K562 (cell line): ENCODE data around the gene OR2AP1. TPM values are rescaled to one million over a fixed set of nuclear protein-coding genes. Genes with fewer than 3 reads are reported as not detected.

Source experiments
- ATAC-seq: fragments of 200-7000 bp; cut with Tn5 transposase; 3 replicates; pipeline ENCODE4 v1.9.1; 2020; ENCODE audit warnings: moderate library complexity
- BruUV-seq: library from RNA; stranded (reverse); fragments of 400-500 nt; replicated peaks from 2 replicates; lab custom pipeline; 2021; lab: Mats Ljungman, UMichigan
- CTCF ChIA-PET: fragments of 300-600 bp; formaldehyde crosslinking; extraction: SDS; loops from one replicate; lab custom pipeline; 2021; ENCODE audit warnings: low intra/inter-chr PET ratio; lab: Yijun Ruan, JAX
- POLR2A ChIA-PET: fragments of 300-600, 350-650 bp; sonication (Branson Sonifier 250); formaldehyde crosslinking; extraction: SDS; loops from one replicate; lab custom pipeline; 2021; ENCODE audit warnings: antibody characterized with exemption, inconsistent platforms; lab: Yijun Ruan, JAX
- DNase-seq, 4 experiments: peaks; one replicate each; pipeline versions ENCODE4 v3.0.0 to v3.0.0-alpha.2; 2011 to 2018; ENCODE audit warnings: low spot score in 3 of 4, mixed read lengths in 3 of 4; ENCODE audit errors: extremely low read depth in 1 of 4
- FAIRE-seq: peaks from 2 replicates; lab custom pipeline; 2011; peaks lifted over from hg19 to GRCh38; lab: Jason Lieb, UNC
- H2AFZ ChIP-seq: 2 replicates; pipeline ENCODE4 v1.6.0; 2011; ENCODE audit warnings: low read depth, low read length, control low read depth, inconsistent platforms
- H3K27ac ChIP-seq: fragments of 200-600 bp; 3 replicates; pipeline ENCODE4 v1.8.0; 2011; ENCODE audit warnings: low read depth, mild to moderate bottlenecking, control low read depth, inconsistent platforms, low read length, moderate library complexity, mixed read lengths; ENCODE audit errors: extremely low read depth
- H3K27me3 ChIP-seq, 2 experiments: fragments of 300-600 bp in 1 of 2; 2 replicates in 1 of 2; 3 replicates in 1 of 2; pipeline versions ENCODE4 v1.6.0 to v1.8.0; 2011; ENCODE audit warnings: inconsistent platforms in 2 of 2, low read length in 2 of 2, mild to moderate bottlenecking in 1 of 2, mixed read lengths in 1 of 2, moderate library complexity in 1 of 2; ENCODE audit not compliant: control insufficient read depth in 2 of 2, insufficient read depth in 2 of 2
- H3K36me3 ChIP-seq: fragments of 300-600 bp; 3 replicates; pipeline ENCODE4 v1.8.0; 2011; ENCODE audit warnings: mild to moderate bottlenecking, low read length, inconsistent platforms; ENCODE audit not compliant: control insufficient read depth, insufficient read depth
- H3K4me1 ChIP-seq, 2 experiments: fragments of 200-600 bp in 1 of 2; replicated peaks in 1 of 2; 2 replicates in 1 of 2; 3 replicates in 1 of 2; pipeline versions ENCODE4 v1.5.1 to v1.8.0; 2011; ENCODE audit warnings: inconsistent platforms in 2 of 2, low read length in 2 of 2, mild to moderate bottlenecking in 1 of 2, mixed read lengths in 1 of 2, moderate library complexity in 1 of 2; ENCODE audit not compliant: control insufficient read depth in 2 of 2, insufficient read depth in 2 of 2
- H3K4me2 ChIP-seq: 2 replicates; pipeline ENCODE4 v1.6.1; 2011; ENCODE audit warnings: low read length, control low read depth, inconsistent platforms, mixed read lengths; ENCODE audit not compliant: insufficient read depth
- H3K4me3 ChIP-seq: fragments of 200-600 bp; sonication (generic), shearing (Covaris generic); 2 replicates; pipeline ENCODE4 v1.5.1; 2016; ENCODE audit warnings: control low read depth, inconsistent platforms
- H3K79me2 ChIP-seq: fragments of 200-600 bp; 3 replicates; pipeline ENCODE4 v1.8.0; 2011; ENCODE audit warnings: low read length, inconsistent platforms; ENCODE audit not compliant: control insufficient read depth, insufficient read depth
- H3K9ac ChIP-seq, 2 experiments: 2 replicates each; pipeline versions ENCODE4 v1.6.0 to v1.6.1; 2011; ENCODE audit warnings: low read depth in 2 of 2, low read length in 2 of 2, control low read depth in 1 of 2, inconsistent platforms in 1 of 2, mild to moderate bottlenecking in 1 of 2, mixed read lengths in 1 of 2; ENCODE audit not compliant: insufficient read depth in 1 of 2
- H3K9me1 ChIP-seq: one replicate; pipeline ENCODE4 v1.6.0; 2011; ENCODE audit warnings: inconsistent platforms, mild to moderate bottlenecking, low read length, moderate library complexity; ENCODE audit not compliant: control insufficient read depth, insufficient read depth
- H3K9me3 ChIP-seq: replicated peaks from 2 replicates; pipeline ENCODE4 v1.5.1; 2011; ENCODE audit warnings: low read depth, low read length, inconsistent platforms; ENCODE audit not compliant: control insufficient read depth, insufficient read depth
- H4K20me1 ChIP-seq: replicated peaks from 2 replicates; pipeline ENCODE4 v1.6.1; 2011; ENCODE audit warnings: low read length, inconsistent platforms, mixed read lengths; ENCODE audit not compliant: control insufficient read depth, insufficient read depth
- ARNT ChIP-seq, 2 experiments: fragments of 450-650 bp; IDR thresholded peaks; 2 replicates each; pipeline ENCODE4 v1.6.1; 2016; ENCODE audit warnings: mild to moderate bottlenecking in 1 of 2
- ATF6 ChIP-seq: sonication (generic); formaldehyde crosslinking; IDR thresholded peaks from 2 replicates; pipeline ENCODE4 v1.4.0; 2020; ENCODE audit warnings: mild to moderate bottlenecking, missing genetic modification reagents
- CHAMP1 ChIP-seq: fragments of 450-650 bp; IDR thresholded peaks from 2 replicates; pipeline ENCODE4 v1.6.1; 2016; ENCODE audit warnings: mild to moderate bottlenecking
- ETS1 ChIP-seq: conservative IDR thresholded peaks from 2 replicates; pipeline ENCODE4 v1.6.1; 2011; ENCODE audit warnings: low read depth, mild to moderate bottlenecking, low read length; ENCODE audit not compliant: control insufficient read depth
- IFI16 ChIP-seq: fragments of 250-450 bp; sonication (Bioruptor Pico); IDR thresholded peaks from 2 replicates; pipeline ENCODE4 v2.1.2; 2022; ENCODE audit warnings: mild to moderate bottlenecking, inconsistent platforms
- PCBP1 ChIP-seq: fragments of 200-400 bp; formaldehyde crosslinking; IDR thresholded peaks from 2 replicates; pipeline ENCODE4 v1.6.1; 2018; ENCODE audit warnings: mild to moderate bottlenecking, low read depth, low read length; ENCODE audit not compliant: poor library complexity, severe bottlenecking
- POU5F1 ChIP-seq: fragments of 150-350 bp; IDR thresholded peaks from 2 replicates; pipeline ENCODE4 v1.6.1; 2014; ENCODE audit warnings: borderline replicate concordance, low read length, low read depth, mild to moderate bottlenecking; ENCODE audit not compliant: partially characterized antibody
- RBM25 ChIP-seq: fragments of 200-400 bp; formaldehyde crosslinking; IDR thresholded peaks from 2 replicates; pipeline ENCODE4 v1.6.1; 2018; ENCODE audit warnings: low read length, low read depth, moderate library complexity; ENCODE audit not compliant: severe bottlenecking
- ZBTB7A ChIP-seq: IDR thresholded peaks from 2 replicates; pipeline ENCODE4 v1.6.1; 2011; ENCODE audit warnings: low read depth, mild to moderate bottlenecking, low read length, moderate library complexity, borderline replicate concordance; ENCODE audit not compliant: control insufficient read depth
- ZMIZ1 ChIP-seq, 2 experiments: fragments of 150-350 bp in 1 of 2; IDR thresholded peaks; 2 replicates each; pipeline ENCODE4 v1.6.1; 2012 to 2016; ENCODE audit warnings: low read depth in 2 of 2, low read length in 2 of 2, mild to moderate bottlenecking in 1 of 2, moderate library complexity in 1 of 2
- ZNF140 ChIP-seq: fragments of 250-450 bp; sonication (Bioruptor Pico); IDR thresholded peaks from 2 replicates; pipeline ENCODE4 v1.8.0; 2021; ENCODE audit warnings: moderate library complexity, mild to moderate bottlenecking, inconsistent platforms
- in situ Hi-C: fragments of 300-500 bp; cut with MboI; formaldehyde crosslinking; loops from 4 replicates; pipeline ENCODE4 v1.15.0; 2018; ENCODE audit warnings: inconsistent platforms, mixed read lengths
- intact Hi-C: fragments of 100-400 bp; cut with micrococcal nuclease; formaldehyde crosslinking; loops from 2 replicates; pipeline ENCODE4 v1.14.2; 2022
- polyA plus RNA-seq, 8 experiments: library from polyadenylated mRNA; depleted of rRNA in 4 of 8; stranded (reverse) in 5 of 8; unstranded in 3 of 8; fragments of >200 nt; fragmentation: Nextera tagmentation in 2 of 8; fragmentation: Illumina TruSeq in 1 of 8; extraction: Ambion mirVana in 2 of 8; extraction: Trizol in 1 of 8; gene quantifications; 2 replicates each; pipeline versions ENCODE4 v1.2.1 to v1.2.3, GENCODE V29; 2011 to 2014; ENCODE audit warnings: inconsistent platforms in 1 of 8, missing spikeins in 1 of 8
- total RNA-seq, 7 experiments: library from RNA; depleted of rRNA in 6 of 7; stranded (reverse); fragments of >200 nt in 6 of 7; fragmentation: Illumina TruSeq in 2 of 7; extraction: Trizol in 2 of 7; gene quantifications; 2 replicates each; pipeline versions ENCODE4 v1.2.1 to v1.2.3, GENCODE V29; 2011 to 2021; ENCODE audit warnings: low replicate concordance in 1 of 7

Gene OR2AP1
- total and polyA plus RNA-seq, 9 of the 15 experiments (the other 6 are each of a cell fraction or from before 2014, with no cell fraction given) = not detected

- H4K20me1 ChIP-seq = no peaks in the 10 kb centered on the region
- ChIA-PET POLR2A (no interaction called here), CTCF (interaction anchor here (0.6 kb wide), 1 partner anchor 697 kb away, joined by 4 read pairs; no protein-coding TSS in a partner anchor)
- DNase-seq (no peak), FAIRE-seq (no peak), ATAC-seq (no peak)
- H3K9ac ChIP-seq = no peak overlapping the region
- intact Hi-C loops (no loop called here), in situ Hi-C loops (no loop called here)
- TF ChIP-seq ETS1 (no peak), ATF6 (CRISPR knock-in tag) (no peak), IFI16 (CRISPR knock-in tag) (no peak), RBM25 (no peak), ZMIZ1 (IDR thresholded peaks at IDR 0.05; ENCODE audit: low read depth in 2 of 2, low read length in 2 of 2) (no peak), POU5F1 (no peak), ZBTB7A (no peak), ARNT (IDR thresholded peaks at IDR 0.05) (no peak), PCBP1 (no peak), ZNF140 (no peak), CHAMP1 (no peak)
- no peak overlapping the region for H3K4me3 ChIP-seq
- no peak overlapping the region for H2AFZ ChIP-seq
- H3K79me2 ChIP-seq = no peaks in the 10 kb centered on the region
- H3K4me2 ChIP-seq = no peak overlapping the region
- no peaks in the 10 kb centered on the region for H3K36me3 ChIP-seq
- H3K27me3 ChIP-seq = no peaks in the 10 kb centered on the region
- no peaks in the 10 kb centered on the region for H3K9me1 ChIP-seq
- no peaks in the 10 kb centered on the region for H3K4me1 ChIP-seq
- BruUV-seq = no TSS peak
- peaks cover 4% of the 10 kb centered on the region for H3K9me3 ChIP-seq
- no peak overlapping the region for H3K27ac ChIP-seq
Measured at GRCh38 chr12:55554296-55554695, 18.0 kb upstream of the OR2AP1 start.
